Measurements from ENCODE around the gene HAPSTR1. TPM values are rescaled to one million over a fixed set of nuclear protein-coding genes. Genes with fewer than 3 reads are reported as not detected.

The HAPSTR1 gene
- total RNA-seq, 1 donor, result 86.8 TPM

DNA sequence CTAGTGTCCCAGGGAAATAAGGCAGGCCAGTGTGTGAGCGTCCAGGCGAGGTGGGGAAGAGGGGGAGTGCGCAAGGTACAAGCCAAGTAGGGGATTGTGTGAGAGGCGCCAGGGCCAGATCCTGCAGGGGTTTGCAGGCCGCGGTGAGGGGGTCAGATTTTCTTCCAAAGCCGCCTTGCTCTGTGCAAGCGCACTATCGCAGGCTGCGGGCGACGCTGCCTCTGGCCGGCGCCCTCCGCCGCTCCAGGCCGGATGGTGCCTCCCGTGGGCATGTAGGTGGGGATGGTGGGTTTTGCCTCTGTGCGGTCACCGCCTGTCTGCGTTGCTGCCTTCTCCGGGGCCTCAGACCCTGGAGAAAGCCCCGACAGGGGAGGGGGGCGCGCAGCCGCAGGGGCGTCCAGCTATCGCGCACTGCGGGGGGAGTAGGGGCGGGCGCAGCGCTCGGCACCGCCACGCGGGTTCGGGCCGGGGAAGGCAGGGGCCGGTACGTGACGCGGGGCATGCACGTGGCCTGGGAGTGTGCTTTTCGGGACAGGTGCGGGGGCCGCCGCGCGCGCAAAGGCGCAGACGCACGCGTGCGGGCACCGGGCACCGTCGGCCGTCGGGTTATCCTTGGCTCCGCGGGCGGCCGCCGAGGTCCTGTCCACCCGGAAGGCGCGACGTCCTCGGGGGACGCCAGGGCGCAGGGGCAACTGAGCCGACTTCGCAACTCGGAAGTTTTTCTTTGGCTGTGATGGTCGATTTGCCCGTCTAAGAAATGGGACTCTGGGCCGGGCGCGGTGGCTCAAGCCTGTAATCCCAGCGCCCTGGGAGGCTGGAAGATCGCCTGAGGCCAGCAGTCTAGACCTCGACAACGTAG lies 1.1 kb upstream of the HAPSTR1 start:
- TF ChIP-seq CTCF (IDR thresholded peaks at IDR 0.05; ENCODE audit: insufficient read depth, low read depth, low read length), result no peak
- DNase-seq (ENCODE audit: low read depth), result peak; percentile 13
- peak overlapping the region; percentile 69 for H3K4me3 ChIP-seq (ENCODE audit: low read depth, low read length)

DNA sequence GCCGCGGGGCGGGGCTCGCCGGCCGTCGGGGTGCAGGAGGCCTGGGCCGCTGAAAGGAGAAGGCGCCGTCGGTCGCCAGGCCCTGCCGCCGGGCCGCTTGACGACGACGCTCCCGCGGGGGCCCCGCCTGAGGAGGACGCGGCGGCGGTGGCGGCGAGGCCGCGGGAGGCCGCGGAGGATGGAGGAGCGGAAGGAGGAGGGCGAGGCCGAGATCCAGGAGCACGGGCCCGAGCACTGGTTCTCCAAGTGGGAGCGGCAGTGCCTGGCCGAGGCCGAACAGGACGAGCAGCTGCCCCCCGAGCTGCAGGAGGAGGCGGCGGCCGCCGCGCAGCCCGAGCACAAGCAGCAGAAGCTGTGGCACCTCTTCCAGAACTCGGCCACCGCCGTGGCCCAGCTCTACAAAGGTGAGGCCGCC lies 430 bp downstream of the HAPSTR1 start:
- no peak for TF ChIP-seq CTCF (IDR thresholded peaks at IDR 0.05; ENCODE audit: insufficient read depth, low read depth, low read length)
- peak overlapping the region; percentile 97 for H3K4me3 ChIP-seq (ENCODE audit: low read depth, low read length)
- DNase-seq (ENCODE audit: low read depth), result peak; percentile 15

DNA sequence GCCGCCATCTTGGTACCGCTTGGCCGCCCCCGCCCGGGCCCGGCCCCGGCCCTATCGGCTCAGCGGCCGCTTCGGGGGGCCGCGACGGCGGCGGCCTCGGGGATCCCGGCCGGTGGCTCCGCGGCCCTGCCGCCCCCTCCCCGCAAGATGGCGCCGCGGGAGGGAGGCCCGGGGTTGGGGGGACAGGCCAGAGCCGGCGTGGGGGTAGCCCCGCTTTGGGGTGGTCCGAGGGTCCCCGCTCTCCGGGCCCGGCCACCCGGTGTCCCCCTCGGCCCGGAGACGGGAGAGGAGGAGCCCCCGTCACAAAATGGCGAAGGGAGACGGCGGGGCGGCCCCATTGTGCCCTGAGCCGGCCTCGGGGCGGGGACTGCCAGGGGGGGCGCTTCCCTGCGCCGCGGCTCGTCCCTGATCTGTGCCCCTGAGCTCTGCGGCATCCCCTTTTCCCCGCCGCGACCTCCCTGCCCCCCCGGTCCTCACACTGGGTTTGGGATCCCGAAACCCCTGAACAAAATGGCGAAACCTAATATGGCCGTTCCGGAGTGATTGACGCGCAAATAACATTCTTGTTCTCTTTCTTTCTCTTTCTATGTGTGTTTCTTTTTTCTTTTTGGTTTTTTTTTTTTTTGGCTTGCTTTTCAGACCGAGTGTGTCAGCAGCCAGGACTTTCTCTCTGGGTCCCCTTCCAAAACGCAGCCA lies 986 bp downstream of the HAPSTR1 start:
- DNase-seq (ENCODE audit: low read depth), result peak; percentile 25
- H3K4me3 ChIP-seq (ENCODE audit: low read depth, low read length), result peak overlapping the region; percentile 97
- TF ChIP-seq CTCF (IDR thresholded peaks at IDR 0.05; ENCODE audit: insufficient read depth, low read depth, low read length), result no peak

DNA sequence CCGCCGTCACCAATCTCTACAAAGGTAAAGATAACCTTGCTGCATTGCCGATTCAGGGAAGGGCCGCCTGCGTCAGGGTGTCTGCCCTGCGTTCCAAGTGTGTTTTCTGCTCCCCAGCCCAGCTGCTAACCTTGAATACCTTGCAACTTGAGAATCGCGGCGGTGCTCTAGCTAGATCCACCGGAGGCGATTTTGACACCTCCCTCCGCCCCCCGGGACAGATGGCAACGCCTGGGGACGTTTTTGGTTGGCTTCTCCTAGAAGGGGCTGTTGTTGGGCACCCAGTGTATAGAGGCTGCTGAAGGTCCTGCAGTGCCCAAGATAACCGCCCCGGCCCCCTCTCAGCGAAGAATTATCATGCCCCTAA lies 1.5 kb downstream of the HAPSTR1 start:
- TF ChIP-seq CTCF (IDR thresholded peaks at IDR 0.05; ENCODE audit: insufficient read depth, low read depth, low read length), result no peak
- H3K4me3 ChIP-seq (ENCODE audit: low read depth, low read length), result peak overlapping the region; percentile 97
- DNase-seq (ENCODE audit: low read depth), result peak; percentile 18

GRCh38 chr16:9094011-9094846 lies 2.8 kb downstream of the HAPSTR1 start:
- DNase-seq (ENCODE audit: low read depth), result no peak
- no peak for TF ChIP-seq CTCF (IDR thresholded peaks at IDR 0.05; ENCODE audit: insufficient read depth, low read depth, low read length)
- peak overlapping the region; percentile 97 for H3K4me3 ChIP-seq (ENCODE audit: low read depth, low read length)

DNA sequence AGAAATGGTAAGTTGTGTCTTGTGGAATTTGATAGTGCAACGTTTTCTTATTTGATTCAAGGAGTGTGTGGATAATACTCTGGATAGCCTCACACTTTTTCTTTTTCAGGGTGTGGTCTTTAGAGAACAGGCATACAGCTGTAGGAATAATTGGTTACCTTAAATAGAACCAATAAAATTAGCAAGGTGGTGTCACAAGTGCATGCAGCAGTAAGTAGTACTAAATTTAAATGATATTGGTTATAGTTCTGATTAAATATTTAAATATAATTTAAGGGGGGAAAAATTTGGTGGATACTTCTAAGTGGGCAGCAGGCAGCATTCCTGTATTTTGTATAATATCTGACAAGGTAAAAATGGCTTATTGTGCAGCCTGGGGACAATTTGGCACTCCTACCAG lies 3.7 kb downstream of the HAPSTR1 start:
- no peak for DNase-seq (ENCODE audit: low read depth)
- H3K4me3 ChIP-seq (ENCODE audit: low read depth, low read length), result peak overlapping the region; percentile 97
- no peak for TF ChIP-seq CTCF (IDR thresholded peaks at IDR 0.05; ENCODE audit: insufficient read depth, low read depth, low read length)
